Activated T-helper 17 cell treated with anti-CD3 and anti-CD28 coated beads, Interleukin-2, amount 50 U/mL, for 72 hours (primary cell): Measurements from ENCODE around the gene PRADC1. TPM values are rescaled to one million over a fixed set of nuclear protein-coding genes. Genes with fewer than 3 reads are reported as not detected.
A peak's percentile ranks its signal among the peaks of the same experiment; 100 is the strongest.

Experiments used
- ATAC-seq: fragments of 150-1000 bp; cut with Tn5 transposase; replicated peaks from 2 replicates; pipeline ENCODE4 v1.10.0; 2021; ENCODE audit warnings: mild to moderate bottlenecking, moderate library complexity
- H3K27ac Mint-ChIP-seq: one replicate; pipeline ENCODE4 v1.8.0; 2022; ENCODE audit warnings: mixed read lengths
- H3K27me3 Mint-ChIP-seq: one replicate; pipeline ENCODE4 v1.8.0; 2022; ENCODE audit warnings: mixed read lengths
- H3K36me3 Mint-ChIP-seq: one replicate; pipeline ENCODE4 v1.8.0; 2022; ENCODE audit warnings: low read depth, mild to moderate bottlenecking, mixed read lengths
- H3K4me1 Mint-ChIP-seq: one replicate; pipeline ENCODE4 v1.8.0; 2022; ENCODE audit warnings: mixed read lengths
- H3K4me3 Mint-ChIP-seq: one replicate; pipeline ENCODE4 v1.8.0; 2022; ENCODE audit warnings: mild to moderate bottlenecking, mixed read lengths
- H3K9me3 Mint-ChIP-seq: one replicate; pipeline ENCODE4 v1.8.0; 2022; ENCODE audit warnings: mixed read lengths
- total RNA-seq, 2 donors: library from RNA; stranded (reverse); gene quantifications; one replicate each; pipeline ENCODE4 v1.2.3, GENCODE V29; 2022

The PRADC1 gene
- total RNA-seq, 2 donors from 2014 or later = 10.0 to 16.0 TPM

GRCh38 chr2:73254343-73255006 lies 21.4 kb upstream of the PRADC1 start:
- Mint-ChIP-seq H3K27ac (no peak overlapping the region), H3K9me3 (no peaks in the 10 kb centered on the region), H3K36me3 (peaks cover 66% of the 10 kb centered on the region), H3K4me3 (no peak overlapping the region), H3K4me1 (no peaks in the 10 kb centered on the region), H3K27me3 (no peaks in the 10 kb centered on the region)
- no peak for ATAC-seq

- Mint-ChIP-seq H3K4me1 (no peaks in the 10 kb centered on the region), H3K27ac (no peak overlapping the region), H3K27me3 (no peaks in the 10 kb centered on the region), H3K36me3 (peaks cover 66% of the 10 kb centered on the region), H3K9me3 (no peaks in the 10 kb centered on the region), H3K4me3 (no peak overlapping the region)
- no peak for ATAC-seq
Measured at GRCh38 chr2:73253901-73254300, 20.9 kb upstream of the PRADC1 start.

- ATAC-seq = no peak
- Mint-ChIP-seq H3K36me3 (peaks cover 70% of the 10 kb centered on the region), H3K4me3 (no peak overlapping the region), H3K4me1 (no peaks in the 10 kb centered on the region), H3K27me3 (no peaks in the 10 kb centered on the region), H3K9me3 (no peaks in the 10 kb centered on the region), H3K27ac (peak overlapping the region; percentile 37)
Measured at GRCh38 chr2:73253400-73253799, 20.4 kb upstream of the PRADC1 start.

GRCh38 chr2:73252238-73253027 lies 19.4 kb upstream of the PRADC1 start:
- no peaks in the 10 kb centered on the region for H3K27me3 Mint-ChIP-seq
- peaks cover 80% of the 10 kb centered on the region for H3K36me3 Mint-ChIP-seq
- H3K27ac Mint-ChIP-seq = peak overlapping the region; percentile 37
- no peaks in the 10 kb centered on the region for H3K4me1 Mint-ChIP-seq
- H3K4me3 Mint-ChIP-seq = no peak overlapping the region
- no peaks in the 10 kb centered on the region for H3K9me3 Mint-ChIP-seq
- no peak for ATAC-seq

GRCh38 chr2:73250872-73251846 lies 18.1 kb upstream of the PRADC1 start:
- Mint-ChIP-seq H3K4me3 (no peak overlapping the region), H3K36me3 (peaks cover 93% of the 10 kb centered on the region), H3K9me3 (no peaks in the 10 kb centered on the region), H3K27ac (peak overlapping the region; percentile 36), H3K4me1 (peaks cover 4% of the 10 kb centered on the region), H3K27me3 (no peaks in the 10 kb centered on the region)
- no peak for ATAC-seq

- peak overlapping the region; percentile 31 for H3K27ac Mint-ChIP-seq
- no peak for ATAC-seq
Measured at GRCh38 chr2:73249636-73250035, 16.6 kb upstream of the PRADC1 start.

GRCh38 chr2:73246850-73247249 lies 13.8 kb upstream of the PRADC1 start:
- Mint-ChIP-seq H3K4me3 (no peak overlapping the region), H3K27ac (peak overlapping the region; percentile 42), H3K27me3 (no peaks in the 10 kb centered on the region), H3K9me3 (no peaks in the 10 kb centered on the region), H3K36me3 (peaks cover 100% of the 10 kb centered on the region), H3K4me1 (peaks cover 10% of the 10 kb centered on the region)
- no peak for ATAC-seq

More at GRCh38 chr2:73249636-73250035, 16.6 kb upstream of the PRADC1 start:
- Mint-ChIP-seq H3K27me3 (no peaks in the 10 kb centered on the region), H3K4me1 (peaks cover 10% of the 10 kb centered on the region), H3K36me3 (peaks cover 98% of the 10 kb centered on the region), H3K9me3 (no peaks in the 10 kb centered on the region), H3K4me3 (no peak overlapping the region)

GRCh38 chr2:73244580-73244979 lies 11.5 kb upstream of the PRADC1 start:
- H3K27me3 Mint-ChIP-seq = no peaks in the 10 kb centered on the region
- H3K36me3 Mint-ChIP-seq = peaks cover 100% of the 10 kb centered on the region
- ATAC-seq = peak; percentile 52
- H3K4me1 Mint-ChIP-seq = peaks cover 10% of the 10 kb centered on the region
- peak overlapping the region; percentile 81 for H3K27ac Mint-ChIP-seq
- H3K4me3 Mint-ChIP-seq = no peak overlapping the region
- no peaks in the 10 kb centered on the region for H3K9me3 Mint-ChIP-seq

GRCh38 chr2:73243884-73244570 lies 11.0 kb upstream of the PRADC1 start:
- H3K4me3 Mint-ChIP-seq = no peak overlapping the region
- peaks cover 10% of the 10 kb centered on the region for H3K4me1 Mint-ChIP-seq
- no peaks in the 10 kb centered on the region for H3K27me3 Mint-ChIP-seq
- no peaks in the 10 kb centered on the region for H3K9me3 Mint-ChIP-seq
- peak overlapping the region; percentile 81 for H3K27ac Mint-ChIP-seq
- H3K36me3 Mint-ChIP-seq = peaks cover 100% of the 10 kb centered on the region
- no peak for ATAC-seq

GRCh38 chr2:73239776-73240175 lies 6.7 kb upstream of the PRADC1 start:
- Mint-ChIP-seq H3K4me3 (no peak overlapping the region), H3K4me1 (peaks cover 22% of the 10 kb centered on the region), H3K27me3 (no peaks in the 10 kb centered on the region), H3K9me3 (no peaks in the 10 kb centered on the region), H3K27ac (peak overlapping the region; percentile 49), H3K36me3 (peaks cover 95% of the 10 kb centered on the region)
- ATAC-seq = no peak

- Mint-ChIP-seq H3K9me3 (no peaks in the 10 kb centered on the region), H3K36me3 (peaks cover 93% of the 10 kb centered on the region), H3K27ac (peak overlapping the region; percentile 49), H3K4me3 (no peak overlapping the region), H3K27me3 (no peaks in the 10 kb centered on the region), H3K4me1 (peaks cover 22% of the 10 kb centered on the region)
- no peak for ATAC-seq
Measured at GRCh38 chr2:73238976-73239375, 5.9 kb upstream of the PRADC1 start.

GRCh38 chr2:73238149-73238548 lies 5.1 kb upstream of the PRADC1 start:
- Mint-ChIP-seq H3K36me3 (peaks cover 91% of the 10 kb centered on the region), H3K4me1 (peaks cover 22% of the 10 kb centered on the region), H3K27me3 (no peaks in the 10 kb centered on the region), H3K4me3 (no peak overlapping the region), H3K9me3 (no peaks in the 10 kb centered on the region), H3K27ac (peak overlapping the region; percentile 49)
- ATAC-seq = no peak

GRCh38 chr2:73237168-73237567 lies 4.1 kb upstream of the PRADC1 start:
- H3K9me3 Mint-ChIP-seq = no peaks in the 10 kb centered on the region
- no peaks in the 10 kb centered on the region for H3K27me3 Mint-ChIP-seq
- H3K36me3 Mint-ChIP-seq = peaks cover 83% of the 10 kb centered on the region
- H3K27ac Mint-ChIP-seq = peak overlapping the region; percentile 61
- H3K4me1 Mint-ChIP-seq = peaks cover 22% of the 10 kb centered on the region
- no peak for ATAC-seq
- peak overlapping the region; percentile 91 for H3K4me3 Mint-ChIP-seq
